Measurements from ENCODE around the gene MXRA8.

Gene MXRA8

DNA sequence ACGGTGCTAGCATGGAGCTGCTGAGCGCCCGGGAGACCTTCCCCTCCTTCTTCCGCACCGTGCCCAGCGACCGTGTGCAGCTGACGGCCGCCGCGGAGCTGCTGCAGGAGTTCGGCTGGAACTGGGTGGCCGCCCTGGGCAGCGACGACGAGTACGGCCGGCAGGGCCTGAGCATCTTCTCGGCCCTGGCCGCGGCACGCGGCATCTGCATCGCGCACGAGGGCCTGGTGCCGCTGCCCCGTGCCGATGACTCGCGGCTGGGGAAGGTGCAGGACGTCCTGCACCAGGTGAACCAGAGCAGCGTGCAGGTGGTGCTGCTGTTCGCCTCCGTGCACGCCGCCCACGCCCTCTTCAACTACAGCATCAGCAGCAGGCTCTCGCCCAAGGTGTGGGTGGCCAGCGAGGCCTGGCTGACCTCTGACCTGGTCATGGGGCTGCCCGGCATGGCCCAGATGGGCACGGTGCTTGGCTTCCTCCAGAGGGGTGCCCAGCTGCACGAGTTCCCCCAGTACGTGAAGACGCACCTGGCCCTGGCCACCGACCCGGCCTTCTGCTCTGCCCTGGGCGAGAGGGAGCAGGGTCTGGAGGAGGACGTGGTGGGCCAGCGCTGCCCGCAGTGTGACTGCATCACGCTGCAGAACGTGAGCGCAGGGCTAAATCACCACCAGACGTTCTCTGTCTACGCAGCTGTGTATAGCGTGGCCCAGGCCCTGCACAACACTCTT lies 26.2 kb downstream of the MXRA8 start:
- Histone ChIP-seq H3K9me3 (ENCODE audit: control insufficient read depth, insufficient read depth, low read length) (peaks cover 13% of the 10 kb centered on the region), H3K79me2 (ENCODE audit: control insufficient read depth, low read length) (no peaks in the 10 kb centered on the region), H3F3A (ENCODE audit: control insufficient read depth, insufficient read depth) (no peaks in the 10 kb centered on the region), H3K4me3 (ENCODE audit: low read length) (no peak overlapping the region), H4K20me1 (ENCODE audit: control insufficient read depth, insufficient read depth, low read depth, low read length) (peaks cover under 1% of the 10 kb centered on the region; the same call in 1 of the 2 replicates), H3K27ac (ENCODE audit: low read depth, low read length) (no peak overlapping the region), H3K4me1 (ENCODE audit: control insufficient read depth, low read length) (peaks cover 7% of the 10 kb centered on the region; the same call in 1 of the 2 replicates), H3K9me2 (replicated peaks; ENCODE audit: control insufficient read depth, low read length) (no peaks in the 10 kb centered on the region), H3K36me3 (ENCODE audit: control insufficient read depth, low read length) (peaks cover 8% of the 10 kb centered on the region), H3K4me2 (ENCODE audit: low read length) (no peak overlapping the region), H3K27me3 (ENCODE audit: control insufficient read depth, low read length) (no peaks in the 10 kb centered on the region)
- no peak for TF ChIP-seq EZH2phosphoT487 (IDR thresholded peaks at IDR 0.05; ENCODE audit: borderline replicate concordance, low read length)
- TF ChIP-seq, protein P1, sequence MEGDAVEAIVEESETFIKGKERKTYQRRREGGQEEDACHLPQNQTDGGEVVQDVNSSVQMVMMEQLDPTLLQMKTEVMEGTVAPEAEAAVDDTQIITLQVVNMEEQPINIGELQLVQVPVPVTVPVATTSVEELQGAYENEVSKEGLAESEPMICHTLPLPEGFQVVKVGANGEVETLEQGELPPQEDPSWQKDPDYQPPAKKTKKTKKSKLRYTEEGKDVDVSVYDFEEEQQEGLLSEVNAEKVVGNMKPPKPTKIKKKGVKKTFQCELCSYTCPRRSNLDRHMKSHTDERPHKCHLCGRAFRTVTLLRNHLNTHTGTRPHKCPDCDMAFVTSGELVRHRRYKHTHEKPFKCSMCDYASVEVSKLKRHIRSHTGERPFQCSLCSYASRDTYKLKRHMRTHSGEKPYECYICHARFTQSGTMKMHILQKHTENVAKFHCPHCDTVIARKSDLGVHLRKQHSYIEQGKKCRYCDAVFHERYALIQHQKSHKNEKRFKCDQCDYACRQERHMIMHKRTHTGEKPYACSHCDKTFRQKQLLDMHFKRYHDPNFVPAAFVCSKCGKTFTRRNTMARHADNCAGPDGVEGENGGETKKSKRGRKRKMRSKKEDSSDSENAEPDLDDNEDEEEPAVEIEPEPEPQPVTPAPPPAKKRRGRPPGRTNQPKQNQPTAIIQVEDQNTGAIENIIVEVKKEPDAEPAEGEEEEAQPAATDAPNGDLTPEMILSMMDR (IDR thresholded peaks at IDR 0.05; ENCODE audit: low read depth, low read length, poor library complexity, severe bottlenecking): no peak

DNA sequence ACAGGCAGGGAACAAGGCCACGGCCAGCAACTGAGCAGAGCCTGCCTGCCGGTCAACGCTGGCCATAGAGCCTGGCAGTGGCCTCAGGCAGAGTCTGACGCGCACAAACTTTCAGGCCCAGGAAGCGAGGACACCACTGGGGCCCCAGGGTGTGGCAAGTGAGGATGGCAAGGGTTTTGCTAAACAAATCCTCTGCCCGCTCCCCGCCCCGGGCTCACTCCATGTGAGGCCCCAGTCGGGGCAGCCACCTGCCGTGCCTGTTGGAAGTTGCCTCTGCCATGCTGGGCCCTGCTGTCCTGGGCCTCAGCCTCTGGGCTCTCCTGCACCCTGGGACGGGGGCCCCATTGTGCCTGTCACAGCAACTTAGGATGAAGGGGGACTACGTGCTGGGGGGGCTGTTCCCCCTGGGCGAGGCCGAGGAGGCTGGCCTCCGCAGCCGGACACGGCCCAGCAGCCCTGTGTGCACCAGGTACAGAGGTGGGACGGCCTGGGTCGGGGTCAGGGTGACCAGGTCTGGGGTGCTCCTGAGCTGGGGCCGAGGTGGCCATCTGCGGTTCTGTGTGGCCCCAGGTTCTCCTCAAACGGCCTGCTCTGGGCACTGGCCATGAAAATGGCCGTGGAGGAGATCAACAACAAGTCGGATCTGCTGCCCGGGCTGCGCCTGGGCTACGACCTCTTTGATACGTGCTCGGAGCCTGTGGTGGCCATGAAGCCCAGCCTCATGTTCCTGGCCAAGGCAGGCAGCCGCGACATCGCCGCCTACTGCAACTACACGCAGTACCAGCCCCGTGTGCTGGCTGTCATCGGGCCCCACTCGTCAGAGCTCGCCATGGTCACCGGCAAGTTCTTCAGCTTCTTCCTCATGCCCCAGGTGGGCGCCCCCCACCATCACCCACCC lies 27.0 kb downstream of the MXRA8 start, which contains the start of gene TAS1R3:
Gene TAS1R3, plus strand, starts transcription at position 213 of the 898 bp plus-strand sequence. Its CDS starts 66 bp downstream, at position 279.
- Histone ChIP-seq H3K27ac (ENCODE audit: low read depth, low read length) (no peak within 1 kb of the TSS), H3K36me3 (ENCODE audit: control insufficient read depth, low read length) (peaks cover 7% of the 10 kb centered on the region; the same call in 1 of the 2 replicates), H3K4me3 (ENCODE audit: low read length) (no peak within 1 kb of the TSS), H3K9me3 (ENCODE audit: control insufficient read depth, insufficient read depth, low read length) (peaks cover 13% of the 10 kb centered on the region), H3K27me3 (ENCODE audit: control insufficient read depth, low read length) (no peaks in the 10 kb centered on the region), H3K4me2 (ENCODE audit: low read length) (no peak within 1 kb of the TSS), H3K9me2 (replicated peaks; ENCODE audit: control insufficient read depth, low read length) (no peaks in the 10 kb centered on the region), H3K4me1 (ENCODE audit: control insufficient read depth, low read length) (peaks cover 9% of the 10 kb centered on the region), H3K79me2 (ENCODE audit: control insufficient read depth, low read length) (peaks cover 2% of the 10 kb centered on the region), H4K20me1 (ENCODE audit: control insufficient read depth, insufficient read depth, low read depth, low read length) (no peaks in the 10 kb centered on the region), H3F3A (ENCODE audit: control insufficient read depth, insufficient read depth) (no peaks in the 10 kb centered on the region)
- TF ChIP-seq, protein P1 (IDR thresholded peaks at IDR 0.05; ENCODE audit: low read depth, low read length, poor library complexity, severe bottlenecking): no peak
- TF ChIP-seq EZH2phosphoT487 (IDR thresholded peaks at IDR 0.05; ENCODE audit: borderline replicate concordance, low read length): no peak

DNA sequence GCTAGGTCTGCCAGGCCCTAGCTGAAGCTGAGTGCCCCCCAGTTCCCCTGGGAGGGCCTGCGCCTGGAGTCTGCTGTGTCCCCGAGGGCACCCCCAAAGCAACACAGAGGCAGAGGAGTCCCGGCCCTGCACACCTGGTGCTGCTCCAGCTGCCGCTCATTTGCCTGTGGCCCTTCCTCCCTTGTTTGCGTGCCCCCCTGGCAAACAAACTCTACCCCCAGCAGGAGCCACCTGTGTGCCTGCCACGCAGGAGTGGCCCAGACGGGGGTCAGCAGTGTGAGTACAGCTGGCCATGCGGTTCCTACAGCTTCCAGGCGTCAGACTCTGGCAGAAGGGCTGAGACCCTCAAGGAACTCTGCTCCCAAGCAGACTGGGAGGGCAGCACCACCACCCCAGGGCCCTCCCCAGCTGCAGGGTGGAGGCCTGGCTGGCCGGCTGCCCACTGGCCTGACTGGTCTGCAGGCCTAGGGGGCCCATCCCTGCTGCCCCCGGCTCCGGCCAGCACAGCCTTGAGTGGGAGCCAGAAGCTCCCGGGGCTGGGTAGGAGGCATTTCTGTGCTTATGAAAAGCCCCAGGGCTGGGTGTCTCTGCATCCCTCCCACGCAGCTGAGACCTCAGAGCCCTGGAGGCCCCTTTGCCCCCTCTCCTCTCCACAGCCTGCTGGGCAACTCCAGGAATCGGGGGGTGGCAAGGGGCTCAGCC lies 27.8 kb downstream of the MXRA8 start:
- peaks cover 13% of the 10 kb centered on the region for H3K9me3 ChIP-seq (ENCODE audit: control insufficient read depth, insufficient read depth, low read length)
- no peak overlapping the region for H3K4me2 ChIP-seq (ENCODE audit: low read length)
- no peak for TF ChIP-seq EZH2phosphoT487 (IDR thresholded peaks at IDR 0.05; ENCODE audit: borderline replicate concordance, low read length)
- TF ChIP-seq, protein P1 (IDR thresholded peaks at IDR 0.05; ENCODE audit: low read depth, low read length, poor library complexity, severe bottlenecking): no peak
- peaks cover 10% of the 10 kb centered on the region for H3K79me2 ChIP-seq (ENCODE audit: control insufficient read depth, low read length)
- H3K36me3 ChIP-seq (ENCODE audit: control insufficient read depth, low read length): peaks cover 7% of the 10 kb centered on the region; the same call in 1 of the 2 replicates
- H3K27me3 ChIP-seq (ENCODE audit: control insufficient read depth, low read length): no peaks in the 10 kb centered on the region
- H3K4me1 ChIP-seq (ENCODE audit: control insufficient read depth, low read length): peaks cover 17% of the 10 kb centered on the region
- no peaks in the 10 kb centered on the region for H3K9me2 ChIP-seq (replicated peaks; ENCODE audit: control insufficient read depth, low read length)
- no peak overlapping the region for H3K27ac ChIP-seq (ENCODE audit: low read depth, low read length)
- no peaks in the 10 kb centered on the region for H4K20me1 ChIP-seq (ENCODE audit: control insufficient read depth, insufficient read depth, low read depth, low read length)
- H3F3A ChIP-seq (ENCODE audit: control insufficient read depth, insufficient read depth): no peaks in the 10 kb centered on the region
- H3K4me3 ChIP-seq (ENCODE audit: low read length): no peak overlapping the region

All from DOHH2 (cell line).